SK-N-SH (cell line): ENCODE measurements around the gene SPTBN5. TPM values are rescaled to one million over a fixed set of nuclear protein-coding genes. Genes with fewer than 3 reads are reported as not detected.

Experiments
- CTCF ChIA-PET: fragments of 300-600, 350-600 bp; formaldehyde crosslinking; extraction: SDS; loops from one replicate; lab custom pipeline; 2021; lab: Yijun Ruan, JAX
- POLR2A ChIA-PET: fragments of 350-600 bp; sonication (Branson Sonifier 250); formaldehyde crosslinking; extraction: SDS; loops from one replicate; lab custom pipeline; 2020; ENCODE audit warnings: antibody characterized with exemption, inconsistent platforms; lab: Yijun Ruan, JAX
- DNase-seq: peaks from one replicate; pipeline ENCODE4 v3.0.0; 2012
- H2AFZ ChIP-seq: fragments of 200-600 bp; sonication (generic); 2 replicates; pipeline ENCODE4 v1.8.1; 2016; ENCODE audit warnings: antibody characterized with exemption, mild to moderate bottlenecking, low read depth
- H3F3A ChIP-seq: fragments of 200-600 bp; sonication (generic); replicated peaks from 2 replicates; pipeline ENCODE3; 2016; ENCODE audit warnings: antibody characterized with exemption, mild to moderate bottlenecking; ENCODE audit not compliant: insufficient read depth
- H3K27ac ChIP-seq, 2 experiments: fragments of 200-500 bp in 1 of 2; fragments of 200-600 bp in 1 of 2; sonication (Bioruptor generic) in 1 of 2; sonication (generic), shearing (Covaris generic) in 1 of 2; 2 replicates each; pipeline versions ENCODE4 v1.5.1 to v1.6.1; 2014 to 2016; ENCODE audit warnings: low read depth in 2 of 2, inconsistent platforms in 1 of 2, low read length in 1 of 2, mild to moderate bottlenecking in 1 of 2, mixed read lengths in 1 of 2
- H3K27me3 ChIP-seq: fragments of 200-600 bp; sonication (generic), shearing (Covaris generic); 2 replicates; pipeline ENCODE4 v1.6.1; 2016; ENCODE audit warnings: mixed run types; ENCODE audit not compliant: insufficient read depth
- H3K36me3 ChIP-seq, 2 experiments: fragments of 200-500 bp in 1 of 2; fragments of 200-600 bp in 1 of 2; sonication (Bioruptor generic) in 1 of 2; sonication (generic) in 1 of 2; replicated peaks in 1 of 2; 2 replicates each; pipeline versions ENCODE3 to v1.5.1; 2014 to 2016; ENCODE audit warnings: low read length in 1 of 2, mild to moderate bottlenecking in 1 of 2; ENCODE audit not compliant: insufficient read depth in 2 of 2, control insufficient read depth in 1 of 2
- H3K4me1 ChIP-seq, 2 experiments: fragments of 200-500 bp in 1 of 2; fragments of 200-600 bp in 1 of 2; sonication (Bioruptor generic) in 1 of 2; sonication (generic), shearing (Covaris generic) in 1 of 2; 2 replicates each; pipeline versions ENCODE4 v1.5.1 to v1.6.1; 2014 to 2016; ENCODE audit warnings: low read depth in 1 of 2, low read length in 1 of 2, mixed run types in 1 of 2; ENCODE audit not compliant: insufficient read depth in 2 of 2, control insufficient read depth in 1 of 2
- H3K4me2 ChIP-seq: fragments of 200-600 bp; sonication (generic), shearing (Covaris generic); 2 replicates; pipeline ENCODE4 v1.6.1; 2017; ENCODE audit warnings: mixed run types
- H3K4me3 ChIP-seq, 2 experiments: fragments of 200-500 bp in 1 of 2; fragments of 200-600 bp in 1 of 2; sonication (Bioruptor generic) in 1 of 2; sonication (generic), shearing (Covaris generic) in 1 of 2; 2 replicates each; pipeline versions ENCODE4 v1.5.1 to v1.8.1; 2014 to 2016; ENCODE audit warnings: low read depth in 2 of 2, inconsistent platforms in 1 of 2, low read length in 1 of 2, mild to moderate bottlenecking in 1 of 2, mixed read lengths in 1 of 2, moderate library complexity in 1 of 2
- H3K79me2 ChIP-seq: fragments of 200-600 bp; sonication (generic); 2 replicates; pipeline ENCODE4 v1.8.1; 2017; ENCODE audit warnings: mild to moderate bottlenecking; ENCODE audit not compliant: insufficient read depth
- H3K9ac ChIP-seq: fragments of 200-600 bp; sonication (generic); 2 replicates; pipeline ENCODE4 v1.6.1; 2017; ENCODE audit warnings: mixed run types
- H3K9me2 ChIP-seq: fragments of 200-600 bp; sonication (generic); 2 replicates; pipeline ENCODE4 v1.6.1; 2017; ENCODE audit warnings: mixed run types
- H3K9me3 ChIP-seq: fragments of 200-600 bp; sonication (generic); 2 replicates; pipeline ENCODE4 v1.6.1; 2017; ENCODE audit warnings: mixed run types, mild to moderate bottlenecking, moderate library complexity
- H4K20me1 ChIP-seq: fragments of 200-600 bp; sonication (generic); 2 replicates; pipeline ENCODE4 v1.6.1; 2017; ENCODE audit warnings: mild to moderate bottlenecking, mixed run types; ENCODE audit not compliant: insufficient read depth
- CHD2 ChIP-seq: fragments of 150-350 bp; IDR thresholded peaks from 2 replicates; pipeline ENCODE4 v1.6.1; 2018; ENCODE audit warnings: low read length; ENCODE audit not compliant: partially characterized antibody
- ELF1 ChIP-seq: IDR thresholded peaks from 2 replicates; pipeline ENCODE4 v1.4.0; 2012
- EP300 ChIP-seq, 2 experiments: IDR thresholded peaks; 2 replicates each; pipeline versions ENCODE4 v1.4.0 to v1.6.1; 2012; ENCODE audit warnings: borderline replicate concordance in 1 of 2, low read depth in 1 of 2, low read length in 1 of 2
- EZH2phosphoT487 ChIP-seq: fragments of 200-600 bp; sonication (generic); IDR thresholded peaks from 2 replicates; pipeline ENCODE4 v1.6.1; 2017; ENCODE audit warnings: low read depth, mixed run types, mild to moderate bottlenecking, antibody characterized with exemption, moderate library complexity, borderline replicate concordance
- FOSL2 ChIP-seq: IDR thresholded peaks from 2 replicates; pipeline ENCODE4 v1.4.0; 2012; ENCODE audit warnings: low read depth, mild to moderate bottlenecking, moderate library complexity, borderline replicate concordance
- FOXM1 ChIP-seq: IDR thresholded peaks from 2 replicates; pipeline ENCODE4 v1.4.0; 2012; ENCODE audit warnings: low read depth, mild to moderate bottlenecking
- GATA2 ChIP-seq: sonication (generic); formaldehyde crosslinking; IDR thresholded peaks from 2 replicates; pipeline ENCODE4 v1.5.0; 2020; ENCODE audit warnings: mild to moderate bottlenecking, missing genetic modification reagents
- MXI1 ChIP-seq: IDR thresholded peaks from 2 replicates; pipeline ENCODE4 v1.6.1; 2012; ENCODE audit warnings: mild to moderate bottlenecking, low read depth, low read length, improper control_type of control experiment
- RCOR1 ChIP-seq: fragments of 150-350 bp; IDR thresholded peaks from 2 replicates; pipeline ENCODE4 v1.6.1; 2017; ENCODE audit warnings: antibody characterized with exemption, low read length
- SIN3A ChIP-seq: IDR thresholded peaks from 2 replicates; pipeline ENCODE4 v1.6.1; 2012; ENCODE audit warnings: low read depth, mild to moderate bottlenecking, low read length, moderate library complexity, borderline replicate concordance
- TCF12 ChIP-seq: IDR thresholded peaks from 2 replicates; pipeline ENCODE4 v1.4.0; 2012
- USF1 ChIP-seq: IDR thresholded peaks from 2 replicates; pipeline ENCODE4 v1.4.0; 2012; ENCODE audit warnings: low read depth, borderline replicate concordance
- YY1 ChIP-seq: IDR thresholded peaks from 2 replicates; pipeline ENCODE4 v1.4.0; 2012; ENCODE audit warnings: low read depth, mild to moderate bottlenecking
- WGBS: methylation state at CpG from one replicate; pipeline ENCODE4 v1.1.6; 2017; ENCODE audit warnings: low lambda C conversion rate; 5-methylcytosine and 5-hydroxymethylcytosine counted together
- polyA plus RNA-seq, 3 experiments: library from polyadenylated mRNA; depleted of rRNA; stranded (reverse); fragments of >200 nt; gene quantifications; 2 replicates each; pipeline ENCODE4 v1.2.3, GENCODE V29; 2012
- TF ChIP-seq, protein P1 (sequence below): fragments of 150-350 bp; IDR thresholded peaks from 2 replicates; pipeline ENCODE4 v1.6.1; 2016; ENCODE audit warnings: mild to moderate bottlenecking, low read depth, low read length
- TF ChIP-seq, protein P2 (sequence below): fragments of 150-350 bp; IDR thresholded peaks from 2 replicates; pipeline ENCODE4 v1.6.1; 2017; ENCODE audit warnings: antibody characterized with exemption, low read length, low read depth, borderline replicate concordance

Gene SPTBN5
- polyA plus RNA-seq, 1 of the 3 experiments (the other 2 are of a cell fraction), result 0.23 TPM

GRCh38 chr15:41849861-41850260 lies 44.0 kb downstream of the SPTBN5 start:
- POLR2A ChIA-PET, result no interaction called here
- Histone ChIP-seq H3K27me3 (no peaks in the 10 kb centered on the region), H3K79me2 (no peaks in the 10 kb centered on the region), H3K9ac (no peak overlapping the region), H3K4me3 (no peak overlapping the region), H4K20me1 (no peaks in the 10 kb centered on the region), H3K4me2 (no peak overlapping the region), H3K9me3 (no peaks in the 10 kb centered on the region), H3K4me1 (peaks cover 0 to 19% of the 10 kb centered on the region in 2 experiments; a peak in 1 of 4 replicates), H3K9me2 (no peaks in the 10 kb centered on the region), H3K36me3 (peaks cover 0 to 12% of the 10 kb centered on the region in 2 experiments), H2AFZ (no peak overlapping the region), H3F3A (no peaks in the 10 kb centered on the region), H3K27ac (no peak overlapping the region)
- DNase-seq, result no peak
- WGBS, result 83% methylated on average over 2 of the region's 8 CpGs
- TF ChIP-seq SIN3A, result no peak
- TF ChIP-seq, protein P1, sequence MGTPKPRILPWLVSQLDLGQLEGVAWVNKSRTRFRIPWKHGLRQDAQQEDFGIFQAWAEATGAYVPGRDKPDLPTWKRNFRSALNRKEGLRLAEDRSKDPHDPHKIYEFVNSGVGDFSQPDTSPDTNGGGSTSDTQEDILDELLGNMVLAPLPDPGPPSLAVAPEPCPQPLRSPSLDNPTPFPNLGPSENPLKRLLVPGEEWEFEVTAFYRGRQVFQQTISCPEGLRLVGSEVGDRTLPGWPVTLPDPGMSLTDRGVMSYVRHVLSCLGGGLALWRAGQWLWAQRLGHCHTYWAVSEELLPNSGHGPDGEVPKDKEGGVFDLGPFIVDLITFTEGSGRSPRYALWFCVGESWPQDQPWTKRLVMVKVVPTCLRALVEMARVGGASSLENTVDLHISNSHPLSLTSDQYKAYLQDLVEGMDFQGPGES, result no peak
- CTCF ChIA-PET, result interaction anchor here (1.8 to 2.3 kb wide), 2 partner anchors 12 to 54 kb away, joined by 5 to 12 read pairs; no protein-coding TSS in a partner anchor

DNA sequence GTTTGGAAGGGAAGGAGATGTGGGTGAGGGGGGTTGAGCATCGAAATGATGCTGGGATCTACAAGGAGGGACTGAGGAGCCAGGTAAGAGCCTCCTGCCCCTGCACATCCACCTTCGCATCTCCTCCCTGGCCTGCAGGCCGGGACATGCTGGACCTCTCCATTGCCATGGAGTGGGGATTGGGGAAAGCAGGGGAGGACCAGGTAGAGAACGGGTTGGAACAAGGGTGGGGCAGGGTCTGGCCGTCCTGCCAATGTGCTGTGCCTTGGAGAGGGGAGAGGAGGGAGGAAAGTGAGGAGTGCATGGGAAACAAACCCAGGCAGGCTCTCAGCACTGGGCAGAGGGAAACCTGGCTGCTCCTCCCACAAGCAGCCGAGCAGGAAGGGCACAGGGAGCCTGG lies 44.6 kb downstream of the SPTBN5 start:
- H3K9ac ChIP-seq, result no peak overlapping the region
- DNase-seq, result no peak
- H3K79me2 ChIP-seq, result no peaks in the 10 kb centered on the region
- POLR2A ChIA-PET, result no interaction called here
- H3K4me2 ChIP-seq, result no peak overlapping the region
- no peaks in the 10 kb centered on the region for H3K27me3 ChIP-seq
- H3F3A ChIP-seq, result no peaks in the 10 kb centered on the region
- no peak overlapping the region for H3K4me3 ChIP-seq
- H4K20me1 ChIP-seq, result no peaks in the 10 kb centered on the region
- H3K36me3 ChIP-seq, result peaks cover 0 to 12% of the 10 kb centered on the region in 2 experiments
- TF ChIP-seq, protein P2, sequence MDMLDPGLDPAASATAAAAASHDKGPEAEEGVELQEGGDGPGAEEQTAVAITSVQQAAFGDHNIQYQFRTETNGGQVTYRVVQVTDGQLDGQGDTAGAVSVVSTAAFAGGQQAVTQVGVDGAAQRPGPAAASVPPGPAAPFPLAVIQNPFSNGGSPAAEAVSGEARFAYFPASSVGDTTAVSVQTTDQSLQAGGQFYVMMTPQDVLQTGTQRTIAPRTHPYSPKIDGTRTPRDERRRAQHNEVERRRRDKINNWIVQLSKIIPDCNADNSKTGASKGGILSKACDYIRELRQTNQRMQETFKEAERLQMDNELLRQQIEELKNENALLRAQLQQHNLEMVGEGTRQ, result no peak
- TF ChIP-seq FOXM1, result no peak
- TF ChIP-seq USF1, result no peak
- TF ChIP-seq RCOR1, result no peak
- no peak for TF ChIP-seq YY1
- TF ChIP-seq FOSL2, result no peak
- TF ChIP-seq ELF1, result no peak
- no peak for TF ChIP-seq TCF12
- no peak for TF ChIP-seq MXI1
- TF ChIP-seq EZH2phosphoT487, result no peak
- TF ChIP-seq EP300 (IDR thresholded peaks at IDR 0.05; ENCODE audit: borderline replicate concordance in 1 of 2, low read depth in 1 of 2, low read length in 1 of 2), result no peak
- TF ChIP-seq CHD2, result no peak
- no peak for TF ChIP-seq GATA2
- WGBS, result 87% methylated on average over 5 of the region's 6 CpGs
- CTCF ChIA-PET, result no interaction called here
- H3K9me2 ChIP-seq, result no peaks in the 10 kb centered on the region
- H3K4me1 ChIP-seq, result peaks cover 0 to 19% of the 10 kb centered on the region in 2 experiments; a peak in 1 of 4 replicates
- H3K9me3 ChIP-seq, result no peaks in the 10 kb centered on the region
- no peak overlapping the region for H3K27ac ChIP-seq
- H2AFZ ChIP-seq, result no peak overlapping the region
